WTC11 (cell line): ENCODE measurements around the gene ANO2.

Experiments
- ATF2 ChIP-seq: sonication (generic); formaldehyde crosslinking; IDR thresholded peaks from 2 replicates; pipeline ENCODE4 v1.8.1; 2022; ENCODE audit warnings: low read depth, missing genetic modification reagents, borderline replicate concordance
- ATF3 ChIP-seq: sonication (generic); formaldehyde crosslinking; conservative IDR thresholded peaks from 2 replicates; pipeline ENCODE4 v1.8.1; 2022; ENCODE audit warnings: mild to moderate bottlenecking, missing genetic modification reagents
- ATF6 ChIP-seq: sonication (generic); formaldehyde crosslinking; IDR thresholded peaks from 2 replicates; pipeline ENCODE4 v1.8.1; 2023; ENCODE audit warnings: mild to moderate bottlenecking, missing genetic modification reagents
- CTCF ChIP-seq: fragments of 200-600 bp; IDR thresholded peaks from 2 replicates; pipeline ENCODE4 v1.8.0; 2022; ENCODE audit warnings: antibody characterized with exemption
- ETV6 ChIP-seq: sonication (generic); formaldehyde crosslinking; IDR thresholded peaks from 2 replicates; pipeline ENCODE4 v1.8.1; 2022; ENCODE audit warnings: mild to moderate bottlenecking, missing genetic modification reagents
- FOXJ3 ChIP-seq: sonication (generic); formaldehyde crosslinking; IDR thresholded peaks from 2 replicates; pipeline ENCODE4 v1.9.0; 2021; ENCODE audit warnings: missing genetic modification reagents, mild to moderate bottlenecking, borderline replicate concordance
- JUN ChIP-seq: sonication (generic); formaldehyde crosslinking; IDR thresholded peaks from 2 replicates; pipeline ENCODE4 v1.8.0; 2023; ENCODE audit warnings: mild to moderate bottlenecking, missing genetic modification reagents
- MAX ChIP-seq: sonication (generic); formaldehyde crosslinking; IDR thresholded peaks from 2 replicates; pipeline ENCODE4 v1.8.0; 2022; ENCODE audit warnings: mild to moderate bottlenecking, missing genetic modification reagents
- NFE2L1 ChIP-seq: sonication (generic); formaldehyde crosslinking; IDR thresholded peaks from 2 replicates; pipeline ENCODE4 v1.8.1; 2023; ENCODE audit warnings: missing genetic modification reagents
- NFYB ChIP-seq: sonication (generic); formaldehyde crosslinking; conservative IDR thresholded peaks from 2 replicates; pipeline ENCODE4 v1.8.0; 2022; ENCODE audit warnings: low read depth, missing genetic modification reagents
- PREB ChIP-seq: sonication (generic); formaldehyde crosslinking; IDR thresholded peaks from 2 replicates; pipeline ENCODE4 v1.8.1; 2022; ENCODE audit warnings: mild to moderate bottlenecking, missing genetic modification reagents, moderate library complexity, borderline replicate concordance
- SMAD3 ChIP-seq: sonication (generic); formaldehyde crosslinking; IDR thresholded peaks from 2 replicates; pipeline ENCODE4 v1.8.0; 2022; ENCODE audit warnings: missing genetic modification reagents, mild to moderate bottlenecking, borderline replicate concordance
- ZNF138 ChIP-seq: sonication (generic); formaldehyde crosslinking; conservative IDR thresholded peaks from 2 replicates; pipeline ENCODE4 v1.8.1; 2022; ENCODE audit warnings: mild to moderate bottlenecking, moderate library complexity, missing genetic modification reagents
- ZNF317 ChIP-seq: sonication (generic); formaldehyde crosslinking; IDR thresholded peaks from 2 replicates; pipeline ENCODE4 v1.8.1; 2023; ENCODE audit warnings: low read depth, mild to moderate bottlenecking, moderate library complexity, missing genetic modification reagents, borderline replicate concordance

- TF ChIP-seq SMAD3 (CRISPR knock-in tag) (no peak), MAX (CRISPR knock-in tag) (no peak), ATF6 (CRISPR knock-in tag) (no peak), JUN (CRISPR knock-in tag) (no peak), ATF3 (CRISPR knock-in tag) (no peak), ATF2 (CRISPR knock-in tag) (no peak), NFE2L1 (CRISPR knock-in tag) (no peak), CTCF (no peak), ZNF317 (no peak), ETV6 (CRISPR knock-in tag) (no peak), NFYB (CRISPR knock-in tag) (no peak), PREB (CRISPR knock-in tag) (no peak), ZNF138 (CRISPR knock-in tag) (no peak), FOXJ3 (CRISPR knock-in tag) (no peak)
Observed at GRCh38 chr12:5746036-5746908, 198.8 kb downstream of the ANO2 start.
